Measurements from ENCODE around the gene ADCK1. TPM values are rescaled to one million over a fixed set of nuclear protein-coding genes. Genes with fewer than 3 reads are reported as not detected.
"Not testable (repeated sequence)": the region's sequence is repeated elsewhere in the genome, so short reads cannot be mapped to it uniquely, and the experiment has no call there.

Gene ADCK1
- total and polyA plus RNA-seq, 2 donors (not counting 1 experiment from before 2014, with no cell fraction given) = 10.6 to 18.3 TPM

DNA sequence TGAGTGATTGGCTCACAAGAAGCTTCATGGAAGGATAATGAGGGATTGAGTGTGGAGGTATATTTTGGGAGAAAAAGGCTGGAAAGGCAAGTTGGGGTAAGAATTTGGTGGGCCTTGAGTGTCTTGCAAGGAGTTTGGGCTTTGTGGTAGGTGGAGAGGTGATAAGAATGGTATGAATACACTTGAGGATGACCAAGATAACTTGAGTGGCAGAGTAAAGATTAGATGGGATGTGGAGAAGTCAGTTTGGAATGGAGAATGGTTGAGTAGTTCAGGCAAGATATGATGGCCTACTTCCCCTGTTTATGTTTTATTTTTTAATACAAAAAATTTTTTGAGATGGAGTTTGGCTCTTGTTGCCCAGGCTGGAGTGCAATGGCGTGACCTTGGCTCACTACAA is 9.1 kb downstream of the ADCK1 start:
- Histone ChIP-seq H3K36me3 (replicated peaks in 1 of 2; ENCODE audit: control extremely low read depth in 1 of 2, control insufficient read depth in 1 of 2, extremely low read depth in 1 of 2, insufficient read depth in 2 of 2, low read length in 1 of 2) (no peaks in the 10 kb centered on the region), H3K4me2 (replicated peaks; ENCODE audit: low read depth, low read length, poor library complexity, severe bottlenecking) (no peak overlapping the region), H3K4me3 (ENCODE audit: control extremely low read depth in 1 of 5, extremely low read depth in 1 of 5, insufficient read depth in 1 of 5, low read depth in 2 of 5, low read length in 4 of 5) (no peak overlapping the region), H3K27ac (ENCODE audit: low read length in 2 of 2) (no peak overlapping the region), H3K4me1 (ENCODE audit: control insufficient read depth in 2 of 2, insufficient read depth in 2 of 2, low read length in 2 of 2) (no peaks in the 10 kb centered on the region), H3K27me3 (replicated peaks in 1 of 4; ENCODE audit: control extremely low read depth in 1 of 4, control insufficient read depth in 3 of 4, insufficient read depth in 4 of 4, low read length in 3 of 4) (no peaks in the 10 kb centered on the region), H3K9me3 (ENCODE audit: control extremely low read depth in 1 of 3, control insufficient read depth in 2 of 3, insufficient read depth in 1 of 3, low read length in 2 of 3) (no peaks in the 10 kb centered on the region), H3K9ac (ENCODE audit: low read length) (no peak overlapping the region), H2AFZ (ENCODE audit: insufficient read depth, low read depth, low read length, poor library complexity, severe bottlenecking) (no peak overlapping the region), H4K20me1 (ENCODE audit: control insufficient read depth, insufficient read depth, low read length, poor library complexity, severe bottlenecking) (no peaks in the 10 kb centered on the region), H3K79me2 (ENCODE audit: control insufficient read depth, insufficient read depth, low read length) (peaks cover 8% of the 10 kb centered on the region)
- ChIA-PET CTCF (no interaction called here), POLR2A (no interaction called here)
- H3K4me3 Mint-ChIP-seq = no peak overlapping the region
- peaks cover 4% of the 10 kb centered on the region for H3K4me1 Mint-ChIP-seq
- DNase-seq = no peak
- H3K27ac Mint-ChIP-seq = no peak overlapping the region
- 100% methylated on average over 1 of the region's 1 CpG for WGBS (ENCODE audit: insufficient coverage)
- intact Hi-C loops (cut with micrococcal nuclease) = no loop called here
- no peaks in the 10 kb centered on the region for H3K27me3 Mint-ChIP-seq
- TF ChIP-seq CTCF (IDR thresholded peaks at IDR 0.05) = no peak
- no peak for TF ChIP-seq EZH2 (IDR thresholded peaks at IDR 0.05; ENCODE audit: borderline replicate concordance, insufficient read depth, low read depth, low read length, poor library complexity, severe bottlenecking)
- no peaks in the 10 kb centered on the region for H3K9me3 Mint-ChIP-seq (ENCODE audit: insufficient read depth)
- ATAC-seq (ENCODE audit: low read depth) = no peak

DNA sequence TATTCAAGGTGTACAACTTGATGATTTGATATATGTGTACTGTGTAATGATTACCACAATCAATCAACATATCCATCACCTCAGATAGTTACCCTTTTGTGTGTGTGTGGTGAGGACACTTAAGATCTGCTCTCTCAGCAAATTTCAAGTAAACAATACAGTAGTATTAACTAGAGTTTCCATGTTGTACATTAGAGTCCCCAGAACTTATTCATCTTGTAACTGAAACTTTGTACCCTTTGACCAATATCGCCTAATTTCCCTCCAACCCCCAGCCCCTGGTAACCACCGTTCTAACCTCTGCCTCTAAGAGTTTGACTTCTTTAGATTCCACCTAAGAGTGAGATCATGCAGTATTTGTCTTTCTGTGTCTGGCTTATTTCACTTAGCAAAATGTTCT is 12.1 kb downstream of the ADCK1 start:
- intact Hi-C loops (cut with micrococcal nuclease) = no loop called here
- TF ChIP-seq EZH2 (IDR thresholded peaks at IDR 0.05; ENCODE audit: borderline replicate concordance, insufficient read depth, low read depth, low read length, poor library complexity, severe bottlenecking) (no peak), CTCF (IDR thresholded peaks at IDR 0.05) (no peak)
- H3K27ac ChIP-seq (ENCODE audit: low read length in 2 of 2) = no peak overlapping the region
- H3K4me1 Mint-ChIP-seq = peaks cover 4% of the 10 kb centered on the region
- no peaks in the 10 kb centered on the region for H3K9me3 ChIP-seq (ENCODE audit: control extremely low read depth in 1 of 3, control insufficient read depth in 2 of 3, insufficient read depth in 1 of 3, low read length in 2 of 3)
- H4K20me1 ChIP-seq (ENCODE audit: control insufficient read depth, insufficient read depth, low read length, poor library complexity, severe bottlenecking) = no peaks in the 10 kb centered on the region
- no peaks in the 10 kb centered on the region for H3K27me3 ChIP-seq (replicated peaks in 1 of 4; ENCODE audit: control extremely low read depth in 1 of 4, control insufficient read depth in 3 of 4, insufficient read depth in 4 of 4, low read length in 3 of 4)
- no peak overlapping the region for H3K4me3 Mint-ChIP-seq
- ATAC-seq (ENCODE audit: low read depth) (no peak), DNase-seq (no peak)
- no CpG with 5 or more reads among the region's 2 CpGs for WGBS (ENCODE audit: insufficient coverage)
- peaks cover 8% of the 10 kb centered on the region for H3K79me2 ChIP-seq (ENCODE audit: control insufficient read depth, insufficient read depth, low read length)
- H3K36me3 ChIP-seq (replicated peaks in 1 of 2; ENCODE audit: control extremely low read depth in 1 of 2, control insufficient read depth in 1 of 2, extremely low read depth in 1 of 2, insufficient read depth in 2 of 2, low read length in 1 of 2) = no peaks in the 10 kb centered on the region
- H3K27ac Mint-ChIP-seq = no peak overlapping the region
- H2AFZ ChIP-seq (ENCODE audit: insufficient read depth, low read depth, low read length, poor library complexity, severe bottlenecking) = no peak overlapping the region
- CTCF ChIA-PET = no interaction called here
- H3K27me3 Mint-ChIP-seq = no peaks in the 10 kb centered on the region
- H3K9ac ChIP-seq (ENCODE audit: low read length) = no peak overlapping the region
- no peak overlapping the region for H3K4me2 ChIP-seq (replicated peaks; ENCODE audit: low read depth, low read length, poor library complexity, severe bottlenecking)
- no peaks in the 10 kb centered on the region for H3K9me3 Mint-ChIP-seq (ENCODE audit: insufficient read depth)
- POLR2A ChIA-PET = no interaction called here
- H3K4me3 ChIP-seq (ENCODE audit: control extremely low read depth in 1 of 5, extremely low read depth in 1 of 5, insufficient read depth in 1 of 5, low read depth in 2 of 5, low read length in 4 of 5) = no peak overlapping the region
- H3K4me1 ChIP-seq (ENCODE audit: control insufficient read depth in 2 of 2, insufficient read depth in 2 of 2, low read length in 2 of 2) = no peaks in the 10 kb centered on the region

DNA sequence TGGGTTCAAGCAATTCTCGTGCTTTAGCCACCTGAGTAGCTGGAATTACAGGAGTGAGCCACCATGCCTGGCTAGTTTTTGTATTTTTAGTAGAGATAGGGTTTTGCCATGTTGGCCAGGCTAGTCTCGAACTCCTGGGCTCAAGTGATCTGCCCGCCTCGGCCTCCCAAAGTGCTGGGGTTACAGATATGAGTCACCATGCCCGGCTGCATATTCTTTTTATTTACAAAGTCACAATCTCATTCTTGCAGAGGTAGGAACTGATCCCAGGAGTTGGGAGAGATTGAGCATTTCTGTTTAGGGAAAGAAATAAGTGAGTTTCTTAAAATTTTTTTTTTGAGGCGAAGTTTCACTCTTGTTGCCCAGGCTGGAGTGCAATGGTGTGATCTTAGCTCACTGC is 12.8 kb downstream of the ADCK1 start:
- H4K20me1 ChIP-seq (ENCODE audit: control insufficient read depth, insufficient read depth, low read length, poor library complexity, severe bottlenecking); H3K9me3 ChIP-seq (ENCODE audit: control extremely low read depth in 1 of 3, control insufficient read depth in 2 of 3, insufficient read depth in 1 of 3, low read length in 2 of 3); H3K4me1 Mint-ChIP-seq; H3K27ac Mint-ChIP-seq; ATAC-seq (ENCODE audit: low read depth); H3K79me2 ChIP-seq (ENCODE audit: control insufficient read depth, insufficient read depth, low read length); H3K27me3 ChIP-seq (replicated peaks in 1 of 4; ENCODE audit: control extremely low read depth in 1 of 4, control insufficient read depth in 3 of 4, insufficient read depth in 4 of 4, low read length in 3 of 4); H3K36me3 ChIP-seq (replicated peaks in 1 of 2; ENCODE audit: control extremely low read depth in 1 of 2, control insufficient read depth in 1 of 2, extremely low read depth in 1 of 2, insufficient read depth in 2 of 2, low read length in 1 of 2); H2AFZ ChIP-seq (ENCODE audit: insufficient read depth, low read depth, low read length, poor library complexity, severe bottlenecking); H3K9ac ChIP-seq (ENCODE audit: low read length); H3K4me3 Mint-ChIP-seq; intact Hi-C loops (cut with micrococcal nuclease); CTCF ChIA-PET; H3K27me3 Mint-ChIP-seq; POLR2A ChIA-PET; H3K27ac ChIP-seq (ENCODE audit: low read length in 2 of 2); H3K4me1 ChIP-seq (ENCODE audit: control insufficient read depth in 2 of 2, insufficient read depth in 2 of 2, low read length in 2 of 2); H3K4me2 ChIP-seq (replicated peaks; ENCODE audit: low read depth, low read length, poor library complexity, severe bottlenecking); H3K4me3 ChIP-seq (ENCODE audit: control extremely low read depth in 1 of 5, extremely low read depth in 1 of 5, insufficient read depth in 1 of 5, low read depth in 2 of 5, low read length in 4 of 5); DNase-seq; H3K9me3 Mint-ChIP-seq (ENCODE audit: insufficient read depth): not testable (repeated sequence)
- WGBS (ENCODE audit: insufficient coverage) = 100% methylated on average over 1 of the region's 6 CpGs

Data from B cell (primary cell).